GM12873 (cell line): Measurements from ENCODE around the gene NR2E3.
A peak's percentile ranks its signal among the peaks of the same experiment; 100 is the strongest.

Experiments used
- CTCF ChIP-seq: IDR thresholded peaks from 2 replicates; pipeline ENCODE4 v1.5.1; 2012; ENCODE audit warnings: low read depth, mild to moderate bottlenecking, moderate library complexity, low read length, control low read depth; ENCODE audit not compliant: insufficient read depth; ENCODE audit errors: missing control alignments

The NR2E3 gene

GRCh38 chr15:71792521-71792920 lies 17.8 kb upstream of the NR2E3 start:
- no peak for TF ChIP-seq CTCF

- TF ChIP-seq CTCF: no peak
Observed at GRCh38 chr15:71798641-71799040, 11.7 kb upstream of the NR2E3 start.

- TF ChIP-seq CTCF: no peak
Observed at GRCh38 chr15:71800190-71800589, 10.2 kb upstream of the NR2E3 start.

GRCh38 chr15:71800835-71801745 lies 9.3 kb upstream of the NR2E3 start:
- TF ChIP-seq CTCF: peak; percentile 77

- TF ChIP-seq CTCF: no peak
Observed at GRCh38 chr15:71801935-71802655, 8.3 kb upstream of the NR2E3 start.

GRCh38 chr15:71802770-71803169 lies 7.6 kb upstream of the NR2E3 start:
- peak; percentile 61 for TF ChIP-seq CTCF

- no peak for TF ChIP-seq CTCF
Observed at GRCh38 chr15:71804226-71804625, 6.1 kb upstream of the NR2E3 start.
